LNCAP (cell line): ENCODE results near the gene SLC25A3.

Source experiments
- TF ChIP-seq, protein P1 (sequence below): fragments of 450-650 bp; IDR thresholded peaks from 2 replicates; pipeline ENCODE4 v1.5.1; 2017; ENCODE audit warnings: mild to moderate bottlenecking

Gene SLC25A3

DNA sequence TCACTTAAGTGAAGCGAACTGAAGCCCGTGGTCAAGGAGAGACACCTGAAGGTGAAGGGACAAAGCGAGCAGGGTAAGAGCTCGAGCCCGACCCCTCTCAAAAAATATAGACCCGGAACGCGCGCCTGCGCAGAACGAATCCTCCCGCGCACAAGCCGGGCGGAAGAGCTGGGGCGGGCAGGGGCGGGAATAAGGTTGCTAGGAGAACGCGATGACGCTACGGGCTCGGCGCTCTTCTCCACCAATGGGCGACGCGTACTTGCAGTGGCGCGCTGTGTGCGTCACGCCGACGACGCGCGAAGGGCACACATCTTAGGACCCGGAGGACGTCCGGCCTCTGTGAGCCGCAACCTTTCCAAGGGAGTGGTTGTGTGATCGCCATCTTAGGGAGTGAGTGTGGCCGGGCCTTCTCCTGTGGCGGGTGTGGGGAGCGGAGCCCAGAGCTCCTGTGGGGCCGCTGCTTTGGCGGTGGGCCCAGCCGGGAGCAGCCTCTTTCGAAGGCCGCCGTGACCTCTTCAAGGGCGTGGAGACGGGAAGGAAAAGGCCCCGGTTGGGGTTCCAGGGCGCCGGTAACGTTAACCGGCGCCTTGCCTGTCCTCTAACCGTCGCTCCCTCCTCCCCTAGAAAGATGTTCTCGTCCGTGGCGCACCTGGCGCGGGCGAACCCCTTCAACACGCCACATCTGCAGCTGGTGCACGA, at the start of gene SLC25A3:
Gene SLC25A3, plus strand, starts transcription at position 336 of the 699 bp plus-strand sequence. Its CDS starts 293 bp downstream, at position 629.
- TF ChIP-seq, protein P1, sequence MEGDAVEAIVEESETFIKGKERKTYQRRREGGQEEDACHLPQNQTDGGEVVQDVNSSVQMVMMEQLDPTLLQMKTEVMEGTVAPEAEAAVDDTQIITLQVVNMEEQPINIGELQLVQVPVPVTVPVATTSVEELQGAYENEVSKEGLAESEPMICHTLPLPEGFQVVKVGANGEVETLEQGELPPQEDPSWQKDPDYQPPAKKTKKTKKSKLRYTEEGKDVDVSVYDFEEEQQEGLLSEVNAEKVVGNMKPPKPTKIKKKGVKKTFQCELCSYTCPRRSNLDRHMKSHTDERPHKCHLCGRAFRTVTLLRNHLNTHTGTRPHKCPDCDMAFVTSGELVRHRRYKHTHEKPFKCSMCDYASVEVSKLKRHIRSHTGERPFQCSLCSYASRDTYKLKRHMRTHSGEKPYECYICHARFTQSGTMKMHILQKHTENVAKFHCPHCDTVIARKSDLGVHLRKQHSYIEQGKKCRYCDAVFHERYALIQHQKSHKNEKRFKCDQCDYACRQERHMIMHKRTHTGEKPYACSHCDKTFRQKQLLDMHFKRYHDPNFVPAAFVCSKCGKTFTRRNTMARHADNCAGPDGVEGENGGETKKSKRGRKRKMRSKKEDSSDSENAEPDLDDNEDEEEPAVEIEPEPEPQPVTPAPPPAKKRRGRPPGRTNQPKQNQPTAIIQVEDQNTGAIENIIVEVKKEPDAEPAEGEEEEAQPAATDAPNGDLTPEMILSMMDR, result no peak

DNA sequence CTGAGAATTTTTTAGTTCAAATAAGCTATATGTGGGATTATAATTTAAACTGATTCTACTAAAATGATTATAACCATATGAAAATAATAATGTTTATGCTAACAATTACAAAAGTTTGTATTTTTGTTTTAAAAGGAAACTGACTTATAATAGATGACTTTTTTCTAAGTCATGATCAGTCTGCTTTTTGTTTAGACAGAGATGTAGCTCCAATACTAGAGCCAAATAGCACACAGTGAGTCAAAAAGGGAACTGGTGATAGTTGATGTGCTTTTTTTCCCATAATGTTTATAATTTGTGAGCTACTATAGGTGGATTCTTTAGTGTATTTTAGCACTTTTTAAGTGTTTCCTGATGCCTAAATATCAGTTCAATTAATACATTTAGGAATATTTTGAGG, 49.8 kb upstream of the SLC25A3 start:
- TF ChIP-seq, protein P1, result no peak

DNA sequence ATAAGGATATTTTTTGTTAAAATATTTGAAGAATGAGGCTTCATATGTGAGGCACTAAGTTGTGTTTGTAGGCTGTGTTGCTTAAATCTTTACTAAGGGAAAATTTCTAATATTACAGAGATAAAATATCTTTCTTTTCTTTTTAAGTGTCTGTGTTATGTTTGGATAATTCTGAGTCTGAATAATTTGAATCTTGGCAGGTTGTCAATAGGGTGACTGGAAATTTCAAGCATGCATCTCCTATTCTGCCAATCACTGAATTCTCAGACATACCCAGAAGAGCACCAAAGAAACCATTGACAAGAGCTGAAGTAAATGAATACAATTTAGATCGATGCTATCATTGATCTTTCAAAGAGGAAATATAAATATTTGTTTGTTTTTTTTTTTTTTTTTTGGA, 48.7 kb upstream of the SLC25A3 start:
- TF ChIP-seq, protein P1, result no peak

DNA sequence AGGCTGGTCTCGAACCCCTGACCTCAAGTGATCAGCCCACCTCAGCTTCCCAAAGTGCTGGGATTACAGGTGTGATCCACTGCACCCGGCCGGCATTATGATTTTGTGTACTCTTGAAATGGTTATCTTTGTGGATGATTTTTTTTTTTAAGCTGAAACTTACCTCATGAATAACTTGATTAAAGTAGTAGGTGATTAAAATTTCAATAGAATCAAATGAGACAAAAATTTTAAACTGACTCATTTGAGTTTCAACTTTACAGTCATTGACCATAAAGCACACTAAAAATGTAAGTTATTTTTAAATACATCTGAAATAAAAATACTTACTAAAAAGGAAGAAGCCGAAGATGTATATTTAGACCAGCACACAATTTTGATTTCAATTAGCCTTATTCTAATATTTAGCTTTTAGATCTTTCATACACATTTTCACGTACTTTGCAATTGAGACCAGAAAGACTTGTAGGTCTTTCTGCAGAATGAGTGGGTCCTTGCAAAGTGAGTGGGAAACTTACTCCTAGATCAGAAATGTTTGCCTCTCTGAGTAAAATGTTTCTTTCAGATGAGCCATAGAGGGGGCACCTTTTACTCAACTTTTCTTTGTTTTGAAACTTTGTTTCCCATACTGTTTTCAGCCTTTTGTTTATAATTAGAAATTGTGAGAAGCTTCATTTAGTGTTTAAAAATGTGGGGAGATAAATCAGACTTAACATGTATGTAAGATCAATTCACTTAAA, 43.9 kb upstream of the SLC25A3 start:
- TF ChIP-seq, protein P1, result no peak

DNA sequence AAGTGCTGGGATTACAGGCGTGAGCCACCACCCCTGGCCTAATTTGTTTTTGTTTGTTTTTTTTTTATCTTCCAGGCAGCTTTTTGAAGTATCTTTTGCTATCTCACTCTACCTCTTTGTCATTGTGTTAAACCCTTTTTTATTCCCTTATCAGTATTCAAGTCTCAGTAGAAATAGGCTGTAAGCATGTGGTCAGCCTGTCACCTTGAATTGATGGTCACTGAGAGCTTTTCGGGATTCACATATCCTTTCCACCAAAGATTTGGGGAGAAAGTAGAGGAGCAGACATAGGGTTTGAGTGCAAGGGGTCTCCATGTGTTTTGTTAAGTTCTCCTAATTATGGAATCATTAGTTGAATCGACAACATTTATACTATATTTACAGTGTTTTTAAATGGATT, 41.7 kb upstream of the SLC25A3 start:
- TF ChIP-seq, protein P1, result no peak

DNA sequence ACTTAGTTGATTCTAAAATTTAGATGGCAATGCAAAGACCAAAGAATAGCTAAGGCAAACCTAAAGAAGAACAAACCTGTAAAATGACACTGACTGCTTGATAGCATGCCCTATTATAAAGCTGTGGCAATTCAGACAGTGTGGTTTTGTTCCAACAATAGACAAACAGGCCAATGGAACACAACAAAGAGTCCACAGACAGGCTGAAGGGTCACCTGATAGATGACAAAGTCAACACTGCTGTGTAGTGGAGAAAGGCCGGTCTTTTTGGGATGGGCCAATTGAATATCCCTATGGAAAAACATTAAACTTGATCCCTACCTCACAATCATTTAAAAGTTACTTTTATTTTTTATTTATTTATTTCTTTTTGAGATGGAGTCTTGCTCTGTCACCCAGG, 33.8 kb upstream of the SLC25A3 start:
- TF ChIP-seq, protein P1, result no peak

DNA sequence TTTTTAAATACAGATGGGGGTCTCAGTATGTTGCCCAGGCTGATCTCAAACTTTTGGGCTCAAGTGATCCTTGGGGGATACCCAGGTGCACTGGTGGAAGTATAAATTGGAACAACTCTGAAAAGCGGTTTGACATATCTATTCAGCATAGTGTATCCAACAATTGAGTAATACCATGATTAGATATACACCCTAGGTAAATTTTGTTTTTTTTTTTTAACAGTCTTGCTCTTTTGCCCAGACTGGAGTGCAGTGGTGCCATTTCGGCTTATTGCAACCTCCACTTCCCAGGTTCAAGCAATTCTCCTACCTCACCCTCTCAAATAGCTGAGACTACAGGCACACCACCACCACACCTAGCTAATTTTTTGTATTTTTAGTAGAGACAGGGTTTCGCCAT, 31.6 kb upstream of the SLC25A3 start:
- TF ChIP-seq, protein P1, result no peak
